ENCODE results near the gene TOMM5. TPM values are rescaled to one million over a fixed set of nuclear protein-coding genes. Genes with fewer than 3 reads are reported as not detected.

The TOMM5 gene
- polyA plus RNA-seq, 1 of the 3 experiments (the other 2 are of a cell fraction): 255 TPM

- 92% methylated on average over 1 of the region's 1 CpG for WGBS (ENCODE audit: low lambda C conversion rate)
- Histone ChIP-seq H4K20me1 (ENCODE audit: insufficient read depth) (no peaks in the 10 kb centered on the region), H3K36me3 (replicated peaks in 1 of 2; ENCODE audit: control insufficient read depth in 1 of 2, insufficient read depth in 2 of 2, low read length in 1 of 2) (peaks cover 3 to 12% of the 10 kb centered on the region in 2 experiments), H3K9ac (no peak overlapping the region), H3K4me3 (ENCODE audit: low read depth in 2 of 2, low read length in 1 of 2) (no peak overlapping the region), H3K79me2 (ENCODE audit: insufficient read depth) (no peaks in the 10 kb centered on the region), H3K9me2 (no peaks in the 10 kb centered on the region), H3K4me1 (ENCODE audit: control insufficient read depth in 1 of 2, insufficient read depth in 2 of 2, low read depth in 1 of 2, low read length in 1 of 2) (no peaks in the 10 kb centered on the region; a peak in 1 of 4 replicates), H3K27me3 (ENCODE audit: insufficient read depth) (no peaks in the 10 kb centered on the region), H3K9me3 (no peaks in the 10 kb centered on the region), H2AFZ (ENCODE audit: low read depth) (no peak overlapping the region), H3K27ac (ENCODE audit: low read depth in 2 of 2, low read length in 1 of 2) (no peak overlapping the region), H3F3A (replicated peaks; ENCODE audit: insufficient read depth) (no peaks in the 10 kb centered on the region), H3K4me2 (no peak overlapping the region)
- no peak for TF ChIP-seq ZBTB33 (IDR thresholded peaks at IDR 0.05; ENCODE audit: borderline replicate concordance, low read depth)
- no peak for TF ChIP-seq EZH2phosphoT487 (IDR thresholded peaks at IDR 0.05; ENCODE audit: borderline replicate concordance, low read depth)
- TF ChIP-seq FOXM1 (IDR thresholded peaks at IDR 0.05; ENCODE audit: low read depth): no peak
- no peak for TF ChIP-seq YY1 (IDR thresholded peaks at IDR 0.05; ENCODE audit: low read depth)
- no peak for TF ChIP-seq FOSL2 (IDR thresholded peaks at IDR 0.05; ENCODE audit: borderline replicate concordance, low read depth)
- no peak for TF ChIP-seq RXRA (IDR thresholded peaks at IDR 0.05; ENCODE audit: borderline replicate concordance, low read depth)
- TF ChIP-seq RCOR1 (IDR thresholded peaks at IDR 0.05; ENCODE audit: low read length): no peak
- TF ChIP-seq CHD2 (IDR thresholded peaks at IDR 0.05; ENCODE audit: low read length, partially characterized antibody): no peak
- CTCF ChIA-PET: no interaction called here
- POLR2A ChIA-PET: no interaction called here
- DNase-seq: no peak
Observed at GRCh38 chr9:37562826-37563225, 29.6 kb downstream of the TOMM5 start.

GRCh38 chr9:37561682-37562081 lies 30.7 kb downstream of the TOMM5 start:
- POLR2A ChIA-PET: no interaction called here
- Histone ChIP-seq H3F3A (replicated peaks; ENCODE audit: insufficient read depth) (no peaks in the 10 kb centered on the region), H3K4me3 (ENCODE audit: low read depth in 2 of 2, low read length in 1 of 2) (no peak overlapping the region), H3K36me3 (replicated peaks in 1 of 2; ENCODE audit: control insufficient read depth in 1 of 2, insufficient read depth in 2 of 2, low read length in 1 of 2) (peaks cover 3 to 12% of the 10 kb centered on the region in 2 experiments), H3K27ac (ENCODE audit: low read depth in 2 of 2, low read length in 1 of 2) (no peak overlapping the region), H3K9me3 (no peaks in the 10 kb centered on the region), H2AFZ (ENCODE audit: low read depth) (no peak overlapping the region), H3K27me3 (ENCODE audit: insufficient read depth) (no peaks in the 10 kb centered on the region), H3K9ac (no peak overlapping the region), H3K79me2 (ENCODE audit: insufficient read depth) (no peaks in the 10 kb centered on the region), H4K20me1 (ENCODE audit: insufficient read depth) (no peaks in the 10 kb centered on the region), H3K4me2 (no peak overlapping the region), H3K9me2 (no peaks in the 10 kb centered on the region), H3K4me1 (ENCODE audit: control insufficient read depth in 1 of 2, insufficient read depth in 2 of 2, low read depth in 1 of 2, low read length in 1 of 2) (no peaks in the 10 kb centered on the region)
- no peak for DNase-seq
- WGBS (ENCODE audit: low lambda C conversion rate): 79% methylated on average over 2 of the region's 2 CpGs
- TF ChIP-seq ELF1 (IDR thresholded peaks at IDR 0.05) (no peak), IRF3 (IDR thresholded peaks at IDR 0.05; ENCODE audit: low read depth, low read length) (no peak), MEF2A (IDR thresholded peaks at IDR 0.05; ENCODE audit: borderline replicate concordance, low read depth) (no peak), TCF12 (IDR thresholded peaks at IDR 0.05) (no peak), FOXM1 (IDR thresholded peaks at IDR 0.05; ENCODE audit: low read depth) (no peak), POLR2AphosphoS5 (IDR thresholded peaks at IDR 0.05; ENCODE audit: low read depth, low read length) (no peak), NRF1 (IDR thresholded peaks at IDR 0.05; ENCODE audit: low read depth, low read length) (no peak), FOSL2 (IDR thresholded peaks at IDR 0.05; ENCODE audit: borderline replicate concordance, low read depth) (no peak), TAF1 (IDR thresholded peaks at IDR 0.05; ENCODE audit: borderline replicate concordance, low read depth, low read length) (no peak), JUND (IDR thresholded peaks at IDR 0.05) (no peak), GATA2 (CRISPR knock-in tag; IDR thresholded peaks at IDR 0.05) (no peak), RFX5 (IDR thresholded peaks at IDR 0.05; ENCODE audit: low read length) (no peak), ZBTB33 (IDR thresholded peaks at IDR 0.05; ENCODE audit: borderline replicate concordance, low read depth) (no peak)
- CTCF ChIA-PET: interaction anchor here (0.7 kb wide), 1 partner anchor 688 kb away, joined by 3 read pairs; no protein-coding TSS in a partner anchor
